ENCODE measurements around the gene MUL1.

MUL1 gene

GRCh38 chr1:20472860-20473711 is 34.9 kb downstream of the MUL1 start:
- Histone ChIP-seq H3K18ac (ENCODE audit: low read depth in 1 of 2, low read length in 2 of 2) (peak overlapping the region in 1 of 2 experiments; percentile 0), H3K9me3 (ENCODE audit: control insufficient read depth, low read length) (no peaks in the 10 kb centered on the region), H4K8ac (ENCODE audit: low read length) (peak overlapping the region; percentile 59), H3K4ac (ENCODE audit: low read depth in 1 of 2, low read length in 2 of 2) (no peak overlapping the region), H2AFZ (ENCODE audit: low read depth, low read length) (no peak overlapping the region), H2AK5ac (ENCODE audit: low read length, severe bottlenecking) (no peak overlapping the region), H3K4me3 (ENCODE audit: insufficient read depth in 1 of 2, low read depth in 1 of 2, low read length in 2 of 2) (peak overlapping the region in 1 of 2 experiments; percentile 16), H2BK15ac (ENCODE audit: low read depth, poor library complexity, severe bottlenecking) (no peak overlapping the region), H3K36me3 (ENCODE audit: control insufficient read depth in 1 of 2, insufficient read depth in 2 of 2, low read depth in 1 of 2, low read length in 2 of 2) (no peaks in the 10 kb centered on the region), H3K14ac (ENCODE audit: low read length in 2 of 2) (no peak overlapping the region), H3K79me1 (replicated peaks; ENCODE audit: low read length, poor library complexity, severe bottlenecking) (no peaks in the 10 kb centered on the region), H3K27me3 (ENCODE audit: control insufficient read depth in 1 of 2, insufficient read depth in 1 of 2, low read length in 2 of 2) (peaks cover 6 to 12% of the 10 kb centered on the region in 2 experiments), H2BK120ac (ENCODE audit: low read depth, low read length) (no peak overlapping the region), H3K4me2 (ENCODE audit: low read length, poor library complexity, severe bottlenecking) (peak overlapping the region; percentile 51), H3K9ac (ENCODE audit: low read length) (no peak overlapping the region), H2BK5ac (ENCODE audit: low read depth, low read length, poor library complexity, severe bottlenecking) (no peak overlapping the region), H3K4me1 (ENCODE audit: control insufficient read depth, insufficient read depth, low read depth, low read length) (peaks cover 30% of the 10 kb centered on the region), H3K27ac (ENCODE audit: low read length, poor library complexity, severe bottlenecking) (no peak overlapping the region), H2BK12ac (ENCODE audit: low read length in 2 of 2) (no peak overlapping the region), H3K23ac (ENCODE audit: low read length in 2 of 2) (no peak overlapping the region), H4K91ac (ENCODE audit: low read length) (no peak overlapping the region)
- 32% methylated on average over 28 of the region's 28 CpGs for WGBS
- peak; percentile 66 for DNase-seq

GRCh38 chr1:20472121-20472520 is 35.8 kb downstream of the MUL1 start:
- no peak overlapping the region for H2BK5ac ChIP-seq (ENCODE audit: low read depth, low read length, poor library complexity, severe bottlenecking)
- H3K27me3 ChIP-seq (ENCODE audit: control insufficient read depth in 1 of 2, insufficient read depth in 1 of 2, low read length in 2 of 2) = peaks cover 14 to 21% of the 10 kb centered on the region in 2 experiments
- H2AFZ ChIP-seq (ENCODE audit: low read depth, low read length) = no peak overlapping the region
- no peak overlapping the region for H3K9ac ChIP-seq (ENCODE audit: low read length)
- no peak overlapping the region for H2BK120ac ChIP-seq (ENCODE audit: low read depth, low read length)
- H2AK5ac ChIP-seq (ENCODE audit: low read length, severe bottlenecking) = no peak overlapping the region
- peaks cover 24% of the 10 kb centered on the region for H3K4me1 ChIP-seq (ENCODE audit: control insufficient read depth, insufficient read depth, low read depth, low read length)
- no peaks in the 10 kb centered on the region for H3K79me1 ChIP-seq (replicated peaks; ENCODE audit: low read length, poor library complexity, severe bottlenecking)
- H3K14ac ChIP-seq (ENCODE audit: low read length in 2 of 2) = no peak overlapping the region
- no peaks in the 10 kb centered on the region for H3K36me3 ChIP-seq (ENCODE audit: control insufficient read depth in 1 of 2, insufficient read depth in 2 of 2, low read depth in 1 of 2, low read length in 2 of 2)
- no peak overlapping the region for H3K4me2 ChIP-seq (ENCODE audit: low read length, poor library complexity, severe bottlenecking)
- no peak overlapping the region for H3K27ac ChIP-seq (ENCODE audit: low read length, poor library complexity, severe bottlenecking)
- WGBS = 90% methylated on average over 3 of the region's 4 CpGs
- no peak overlapping the region for H3K4ac ChIP-seq (ENCODE audit: low read depth in 1 of 2, low read length in 2 of 2)
- no peaks in the 10 kb centered on the region for H3K9me3 ChIP-seq (ENCODE audit: control insufficient read depth, low read length)
- no peak overlapping the region for H3K23ac ChIP-seq (ENCODE audit: low read length in 2 of 2)
- no peak overlapping the region for H3K4me3 ChIP-seq (ENCODE audit: insufficient read depth in 1 of 2, low read depth in 1 of 2, low read length in 2 of 2)
- H4K91ac ChIP-seq (ENCODE audit: low read length) = no peak overlapping the region
- H2BK12ac ChIP-seq (ENCODE audit: low read length in 2 of 2) = no peak overlapping the region
- H2BK15ac ChIP-seq (ENCODE audit: low read depth, poor library complexity, severe bottlenecking) = no peak overlapping the region
- H3K18ac ChIP-seq (ENCODE audit: low read depth in 1 of 2, low read length in 2 of 2) = no peak overlapping the region
- DNase-seq = no peak
- H4K8ac ChIP-seq (ENCODE audit: low read length) = no peak overlapping the region

GRCh38 chr1:20470194-20470593 is 37.8 kb downstream of the MUL1 start:
- Histone ChIP-seq H3K27ac (ENCODE audit: low read length, poor library complexity, severe bottlenecking) (no peak overlapping the region), H2AK5ac (ENCODE audit: low read length, severe bottlenecking) (no peak overlapping the region), H3K79me1 (replicated peaks; ENCODE audit: low read length, poor library complexity, severe bottlenecking) (no peaks in the 10 kb centered on the region), H2BK120ac (ENCODE audit: low read depth, low read length) (no peak overlapping the region), H2BK15ac (ENCODE audit: low read depth, poor library complexity, severe bottlenecking) (no peak overlapping the region), H3K9me3 (ENCODE audit: control insufficient read depth, low read length) (no peaks in the 10 kb centered on the region), H2BK5ac (ENCODE audit: low read depth, low read length, poor library complexity, severe bottlenecking) (no peak overlapping the region), H4K8ac (ENCODE audit: low read length) (no peak overlapping the region), H3K14ac (ENCODE audit: low read length in 2 of 2) (no peak overlapping the region), H3K4me1 (ENCODE audit: control insufficient read depth, insufficient read depth, low read depth, low read length) (peaks cover 11% of the 10 kb centered on the region), H4K91ac (ENCODE audit: low read length) (no peak overlapping the region), H2AFZ (ENCODE audit: low read depth, low read length) (no peak overlapping the region), H2BK12ac (ENCODE audit: low read length in 2 of 2) (no peak overlapping the region), H3K18ac (ENCODE audit: low read depth in 1 of 2, low read length in 2 of 2) (no peak overlapping the region), H3K4me2 (ENCODE audit: low read length, poor library complexity, severe bottlenecking) (no peak overlapping the region), H3K36me3 (ENCODE audit: control insufficient read depth in 1 of 2, insufficient read depth in 2 of 2, low read depth in 1 of 2, low read length in 2 of 2) (no peaks in the 10 kb centered on the region), H3K4ac (ENCODE audit: low read depth in 1 of 2, low read length in 2 of 2) (no peak overlapping the region), H3K23ac (ENCODE audit: low read length in 2 of 2) (no peak overlapping the region), H3K4me3 (ENCODE audit: insufficient read depth in 1 of 2, low read depth in 1 of 2, low read length in 2 of 2) (no peak overlapping the region), H3K9ac (ENCODE audit: low read length) (no peak overlapping the region), H3K27me3 (ENCODE audit: control insufficient read depth in 1 of 2, insufficient read depth in 1 of 2, low read length in 2 of 2) (peaks cover 18 to 35% of the 10 kb centered on the region in 2 experiments)
- WGBS = 76% methylated on average over 3 of the region's 3 CpGs
- no peak for DNase-seq

- no peak for DNase-seq
- Histone ChIP-seq H3K79me1 (replicated peaks; ENCODE audit: low read length, poor library complexity, severe bottlenecking) (no peaks in the 10 kb centered on the region), H2BK12ac (ENCODE audit: low read length in 2 of 2) (no peak overlapping the region), H3K23ac (ENCODE audit: low read length in 2 of 2) (no peak overlapping the region), H3K4me3 (ENCODE audit: insufficient read depth in 1 of 2, low read depth in 1 of 2, low read length in 2 of 2) (no peak overlapping the region), H3K18ac (ENCODE audit: low read depth in 1 of 2, low read length in 2 of 2) (no peak overlapping the region), H2BK120ac (ENCODE audit: low read depth, low read length) (no peak overlapping the region), H4K8ac (ENCODE audit: low read length) (no peak overlapping the region), H2BK15ac (ENCODE audit: low read depth, poor library complexity, severe bottlenecking) (no peak overlapping the region), H3K9me3 (ENCODE audit: control insufficient read depth, low read length) (no peaks in the 10 kb centered on the region), H3K14ac (ENCODE audit: low read length in 2 of 2) (no peak overlapping the region), H3K4ac (ENCODE audit: low read depth in 1 of 2, low read length in 2 of 2) (no peak overlapping the region), H3K4me1 (ENCODE audit: control insufficient read depth, insufficient read depth, low read depth, low read length) (peaks cover 10% of the 10 kb centered on the region), H2AFZ (ENCODE audit: low read depth, low read length) (no peak overlapping the region), H3K4me2 (ENCODE audit: low read length, poor library complexity, severe bottlenecking) (no peak overlapping the region), H3K36me3 (ENCODE audit: control insufficient read depth in 1 of 2, insufficient read depth in 2 of 2, low read depth in 1 of 2, low read length in 2 of 2) (no peaks in the 10 kb centered on the region), H3K27me3 (ENCODE audit: control insufficient read depth in 1 of 2, insufficient read depth in 1 of 2, low read length in 2 of 2) (peaks cover 18 to 42% of the 10 kb centered on the region in 2 experiments), H4K91ac (ENCODE audit: low read length) (no peak overlapping the region), H2BK5ac (ENCODE audit: low read depth, low read length, poor library complexity, severe bottlenecking) (no peak overlapping the region), H2AK5ac (ENCODE audit: low read length, severe bottlenecking) (no peak overlapping the region), H3K9ac (ENCODE audit: low read length) (no peak overlapping the region), H3K27ac (ENCODE audit: low read length, poor library complexity, severe bottlenecking) (no peak overlapping the region)
- 82% methylated on average over 1 of the region's 1 CpG for WGBS
Observed at GRCh38 chr1:20469406-20470076, 38.4 kb downstream of the MUL1 start.

All from mesenchymal stem cell (in vitro differentiated cells and primary cell).